ENCODE measurements around the gene NUP205.

NUP205 gene

GRCh38 chr7:135600226-135600625 is 42.5 kb downstream of the NUP205 start:
- H2AFZ ChIP-seq (ENCODE audit: low read length): no peak overlapping the region
- no peaks in the 10 kb centered on the region for H3F3A ChIP-seq (ENCODE audit: insufficient read depth, low read length)
- H3K9me2 ChIP-seq (replicated peaks; ENCODE audit: insufficient read depth, low read length): no peaks in the 10 kb centered on the region
- H3K79me2 ChIP-seq (ENCODE audit: low read length): no peaks in the 10 kb centered on the region
- no peak overlapping the region for H3K4me2 ChIP-seq (ENCODE audit: low read depth, low read length)
- H3K4me1 ChIP-seq (ENCODE audit: low read length): no peaks in the 10 kb centered on the region
- H3K36me3 ChIP-seq (replicated peaks; ENCODE audit: insufficient read depth, low read length): peaks cover 18% of the 10 kb centered on the region
- no peak overlapping the region for H3K9ac ChIP-seq (ENCODE audit: low read length)
- TF ChIP-seq CTCF (IDR thresholded peaks at IDR 0.05; ENCODE audit: low read length): no peak
- no peak for TF ChIP-seq EZH2phosphoT487 (IDR thresholded peaks at IDR 0.05; ENCODE audit: low read length)
- no peak for TF ChIP-seq EZH2 (optimal IDR thresholded peaks at IDR 0.05; ENCODE audit: low read depth, low read length)
- DNase-seq: no peak
- no peak overlapping the region for H3K27ac ChIP-seq (ENCODE audit: low read length)
- no peaks in the 10 kb centered on the region for H4K20me1 ChIP-seq (ENCODE audit: insufficient read depth, low read length)
- H3K4me3 ChIP-seq (ENCODE audit: low read length): no peak overlapping the region
- no peaks in the 10 kb centered on the region for H3K27me3 ChIP-seq (replicated peaks; ENCODE audit: insufficient read depth, low read length)
- H3K9me3 ChIP-seq (replicated peaks; ENCODE audit: insufficient read depth, low read length): no peaks in the 10 kb centered on the region

- H3K9ac ChIP-seq (ENCODE audit: low read length): no peak overlapping the region
- no peak overlapping the region for H3K4me2 ChIP-seq (ENCODE audit: low read depth, low read length)
- no peaks in the 10 kb centered on the region for H3F3A ChIP-seq (ENCODE audit: insufficient read depth, low read length)
- TF ChIP-seq EZH2 (optimal IDR thresholded peaks at IDR 0.05; ENCODE audit: low read depth, low read length) (no peak), EZH2phosphoT487 (IDR thresholded peaks at IDR 0.05; ENCODE audit: low read length) (no peak), CTCF (IDR thresholded peaks at IDR 0.05; ENCODE audit: low read length) (no peak)
- H3K27me3 ChIP-seq (replicated peaks; ENCODE audit: insufficient read depth, low read length): no peaks in the 10 kb centered on the region
- H3K27ac ChIP-seq (ENCODE audit: low read length): no peak overlapping the region
- DNase-seq: no peak
- no peak overlapping the region for H3K4me3 ChIP-seq (ENCODE audit: low read length)
- peaks cover 23% of the 10 kb centered on the region for H3K36me3 ChIP-seq (replicated peaks; ENCODE audit: insufficient read depth, low read length)
- no peaks in the 10 kb centered on the region for H3K9me3 ChIP-seq (replicated peaks; ENCODE audit: insufficient read depth, low read length)
- H3K79me2 ChIP-seq (ENCODE audit: low read length): no peaks in the 10 kb centered on the region
- H3K4me1 ChIP-seq (ENCODE audit: low read length): no peaks in the 10 kb centered on the region
- no peaks in the 10 kb centered on the region for H4K20me1 ChIP-seq (ENCODE audit: insufficient read depth, low read length)
- H3K9me2 ChIP-seq (replicated peaks; ENCODE audit: insufficient read depth, low read length): no peaks in the 10 kb centered on the region
- no peak overlapping the region for H2AFZ ChIP-seq (ENCODE audit: low read length)
Measured at GRCh38 chr7:135601182-135601581, 43.5 kb downstream of the NUP205 start.

GRCh38 chr7:135602304-135602703 is 44.6 kb downstream of the NUP205 start:
- no peak overlapping the region for H3K27ac ChIP-seq (ENCODE audit: low read length)
- H3K27me3 ChIP-seq (replicated peaks; ENCODE audit: insufficient read depth, low read length): no peaks in the 10 kb centered on the region
- H3K4me3 ChIP-seq (ENCODE audit: low read length): no peak overlapping the region
- no peaks in the 10 kb centered on the region for H3K4me1 ChIP-seq (ENCODE audit: low read length)
- H3K4me2 ChIP-seq (ENCODE audit: low read depth, low read length): no peak overlapping the region
- H2AFZ ChIP-seq (ENCODE audit: low read length): no peak overlapping the region
- H3F3A ChIP-seq (ENCODE audit: insufficient read depth, low read length): no peaks in the 10 kb centered on the region
- no peak for DNase-seq
- no peaks in the 10 kb centered on the region for H3K79me2 ChIP-seq (ENCODE audit: low read length)
- H3K36me3 ChIP-seq (replicated peaks; ENCODE audit: insufficient read depth, low read length): peaks cover 34% of the 10 kb centered on the region
- no peaks in the 10 kb centered on the region for H3K9me2 ChIP-seq (replicated peaks; ENCODE audit: insufficient read depth, low read length)
- H4K20me1 ChIP-seq (ENCODE audit: insufficient read depth, low read length): no peaks in the 10 kb centered on the region
- TF ChIP-seq EZH2 (optimal IDR thresholded peaks at IDR 0.05; ENCODE audit: low read depth, low read length): no peak
- no peak for TF ChIP-seq CTCF (IDR thresholded peaks at IDR 0.05; ENCODE audit: low read length)
- TF ChIP-seq EZH2phosphoT487 (IDR thresholded peaks at IDR 0.05; ENCODE audit: low read length): no peak
- H3K9me3 ChIP-seq (replicated peaks; ENCODE audit: insufficient read depth, low read length): no peaks in the 10 kb centered on the region
- no peak overlapping the region for H3K9ac ChIP-seq (ENCODE audit: low read length)
